ENCODE measurements around the gene POLD4. TPM values are rescaled to one million over a fixed set of nuclear protein-coding genes. Genes with fewer than 3 reads are reported as not detected.

POLD4 gene
- total RNA-seq, 1 experiment from 2014 or later = 78.7 TPM

- no peak for TF ChIP-seq TCF7L2 (IDR thresholded peaks at IDR 0.05; ENCODE audit: low read depth, low read length)
- no peak for TF ChIP-seq REST (IDR thresholded peaks at IDR 0.05; ENCODE audit: insufficient read depth in 1 of 2, low read depth in 2 of 2, low read length in 1 of 2)
- TF ChIP-seq SIN3A (IDR thresholded peaks at IDR 0.05; ENCODE audit: borderline replicate concordance, insufficient read depth, low read depth, low read length) = no peak
- no peak for TF ChIP-seq CTCF (IDR thresholded peaks at IDR 0.05)
- TF ChIP-seq POLR2AphosphoS5 (IDR thresholded peaks at IDR 0.05; ENCODE audit: low read depth, low read length) = no peak
- H3K27ac ChIP-seq (ENCODE audit: low read length) = no peak overlapping the region
- ChIA-PET POLR2A (no interaction called here), CTCF (no interaction called here)
- intact Hi-C loops (cut with micrococcal nuclease; ENCODE audit: unreplicated experiment) (no loop called here), in situ Hi-C loops (cut with HindIII; ENCODE audit: low pct_unique_long_range_greater_than_20kb, low sequenced_read_pairs) (no loop called here)
- H3K4me3 ChIP-seq (ENCODE audit: low read depth in 2 of 2, low read length in 2 of 2) = no peak overlapping the region
- no peaks in the 10 kb centered on the region for H3K9me3 ChIP-seq (ENCODE audit: control insufficient read depth, insufficient read depth, low read depth, low read length)
- no peaks in the 10 kb centered on the region for H3K27me3 ChIP-seq (ENCODE audit: control insufficient read depth, insufficient read depth, low read length)
- no peak for DNase-seq (ENCODE audit: low read depth, low spot score)
- BruUV-seq (replicated peaks) = no TSS peak
- no peaks in the 10 kb centered on the region for H3K36me3 ChIP-seq (ENCODE audit: control insufficient read depth, insufficient read depth, low read length)
- no peak for ATAC-seq
- no peaks in the 10 kb centered on the region for H3K4me1 ChIP-seq (ENCODE audit: control insufficient read depth, insufficient read depth, low read length)
Observed at GRCh38 chr11:67332081-67332691, 21.2 kb downstream of the POLD4 start.

GRCh38 chr11:67323526-67323925 is 29.8 kb downstream of the POLD4 start:
- Histone ChIP-seq H3K4me1 (ENCODE audit: control insufficient read depth, insufficient read depth, low read length) (peaks cover 4% of the 10 kb centered on the region; the same call in 1 of the 2 replicates), H3K27me3 (ENCODE audit: control insufficient read depth, insufficient read depth, low read length) (no peaks in the 10 kb centered on the region), H3K36me3 (ENCODE audit: control insufficient read depth, insufficient read depth, low read length) (no peaks in the 10 kb centered on the region), H3K9me3 (ENCODE audit: control insufficient read depth, insufficient read depth, low read depth, low read length) (no peaks in the 10 kb centered on the region), H3K4me3 (ENCODE audit: low read depth in 2 of 2, low read length in 2 of 2) (no peak overlapping the region), H3K27ac (ENCODE audit: low read length) (no peak overlapping the region)
- TF ChIP-seq TCF7L2 (IDR thresholded peaks at IDR 0.05; ENCODE audit: low read depth, low read length) = no peak
- TF ChIP-seq CTCF (IDR thresholded peaks at IDR 0.05) = no peak
- no peak for TF ChIP-seq POLR2AphosphoS5 (IDR thresholded peaks at IDR 0.05; ENCODE audit: low read depth, low read length)
- no peak for TF ChIP-seq REST (IDR thresholded peaks at IDR 0.05; ENCODE audit: insufficient read depth in 1 of 2, low read depth in 2 of 2, low read length in 1 of 2)
- no peak for TF ChIP-seq SIN3A (IDR thresholded peaks at IDR 0.05; ENCODE audit: borderline replicate concordance, insufficient read depth, low read depth, low read length)
- intact Hi-C loops (cut with micrococcal nuclease; ENCODE audit: unreplicated experiment) (no loop called here), in situ Hi-C loops (cut with HindIII; ENCODE audit: low pct_unique_long_range_greater_than_20kb, low sequenced_read_pairs) (no loop called here)
- no TSS peak for BruUV-seq (replicated peaks)
- ATAC-seq (no peak), DNase-seq (ENCODE audit: low read depth, low spot score) (no peak)
- CTCF ChIA-PET = interaction anchor here (1.6 kb wide), 1 partner anchor 58 kb away, joined by 4 read pairs; no protein-coding TSS in a partner anchor
- POLR2A ChIA-PET = no interaction called here
